D721Med (cell line): ENCODE results near the gene SPECC1.
"Not testable (repeated sequence)": the region's sequence is repeated elsewhere in the genome, so short reads cannot be mapped to it uniquely, and the experiment has no call there.

ENCODE experiments used
- DNase-seq: peaks from one replicate; pipeline ENCODE4 v3.0.0; 2011; ENCODE audit warnings: low spot score; ENCODE audit not compliant: insufficient read length
- FAIRE-seq: peaks from 2 replicates; lab custom pipeline; 2011; peaks lifted over from hg19 to GRCh38; lab: Jason Lieb, UNC
- CTCF ChIP-seq: IDR thresholded peaks from 2 replicates; pipeline ENCODE4 v1.5.1; 2012; ENCODE audit warnings: mild to moderate bottlenecking, control low read depth; ENCODE audit not compliant: insufficient read depth; ENCODE audit errors: missing control alignments

Gene SPECC1

DNA sequence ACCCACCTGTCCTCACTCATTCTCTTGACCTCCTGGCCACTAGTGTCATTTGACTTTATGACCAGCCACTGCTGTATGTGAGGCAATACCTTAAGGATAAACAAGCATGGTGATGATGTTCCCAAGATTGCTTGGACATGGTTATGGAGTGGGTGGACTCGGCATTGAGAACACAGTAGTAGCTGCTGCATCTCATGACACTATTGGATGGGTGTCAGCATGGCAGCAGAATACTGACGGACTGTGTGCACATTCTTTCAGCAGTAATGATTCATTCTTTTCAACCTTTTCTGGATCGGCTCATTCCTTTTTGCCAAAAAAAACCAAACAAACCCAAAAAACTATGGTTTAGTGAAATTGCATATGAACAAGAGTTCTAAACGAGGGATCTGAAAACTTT lies 13.5 kb downstream of the SPECC1 start:
- no peak for TF ChIP-seq CTCF
- FAIRE-seq: no peak
- no peak for DNase-seq

DNA sequence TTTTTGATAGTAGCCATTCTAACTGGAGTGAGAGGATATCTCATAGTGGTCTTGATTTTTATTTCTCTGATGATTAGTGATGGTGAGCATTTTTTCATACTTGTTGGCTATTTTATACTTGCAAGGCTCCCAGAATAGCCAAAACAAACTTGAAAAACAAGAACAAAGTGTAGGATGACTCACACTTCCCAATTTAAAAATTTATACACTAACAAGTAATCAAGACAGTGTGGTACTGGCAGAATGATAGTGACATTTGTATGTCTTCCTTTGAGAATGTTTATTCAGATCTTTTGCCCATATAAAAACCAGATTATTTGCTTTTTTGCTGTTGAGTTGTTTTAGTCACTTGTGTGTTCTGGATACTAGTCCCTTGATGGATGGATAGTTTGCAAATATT lies 17.8 kb downstream of the SPECC1 start:
- DNase-seq (no peak), FAIRE-seq (no peak)
- no peak for TF ChIP-seq CTCF

- TF ChIP-seq CTCF: no peak
- DNase-seq (no peak), FAIRE-seq (no peak)
Observed at GRCh38 chr17:20028443-20028842, 19.3 kb downstream of the SPECC1 start.

DNA sequence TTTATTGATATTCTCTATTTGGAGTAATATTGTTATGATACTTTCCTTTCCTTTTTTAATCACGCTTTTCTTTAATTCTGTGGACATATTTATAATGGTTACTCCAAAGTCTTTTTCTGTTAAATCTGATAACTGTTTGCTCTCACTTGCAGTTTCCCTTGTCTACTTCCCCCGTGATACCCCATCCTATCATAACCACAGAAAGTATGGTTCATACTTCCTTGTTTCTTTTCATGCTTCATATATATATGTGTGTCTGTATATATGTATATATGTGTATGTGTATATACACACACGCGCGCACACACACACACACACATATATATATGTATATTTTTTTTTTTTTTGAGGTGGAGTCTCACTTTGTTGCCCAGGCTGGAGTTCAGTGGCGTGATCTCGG lies 23.5 kb downstream of the SPECC1 start:
- no peak for TF ChIP-seq CTCF
- no peak for FAIRE-seq
- no peak for DNase-seq

DNA sequence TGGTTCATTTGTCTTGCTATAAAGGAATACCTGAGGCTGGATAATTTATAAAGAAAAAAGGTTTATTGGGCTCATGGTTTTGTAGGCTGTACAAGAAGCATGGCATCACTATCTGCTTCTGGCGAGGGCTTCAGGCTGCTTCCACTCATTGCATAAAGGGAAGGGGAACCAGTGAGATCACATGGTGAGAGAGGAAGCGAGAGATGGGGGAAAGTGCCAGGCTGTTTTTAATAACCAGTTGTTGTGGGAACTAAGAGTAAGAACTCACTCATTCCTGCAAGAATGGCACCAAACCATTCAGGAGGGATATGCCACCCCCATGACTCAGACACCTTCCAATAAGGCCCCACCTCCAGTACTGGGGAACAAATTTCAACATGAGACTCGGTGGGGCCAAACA lies 24.3 kb downstream of the SPECC1 start:
- no peak for TF ChIP-seq CTCF
- DNase-seq: no peak
- FAIRE-seq: no peak

GRCh38 chr17:20035501-20035900 lies 26.3 kb downstream of the SPECC1 start:
- DNase-seq (no peak), FAIRE-seq (no peak)
- no peak for TF ChIP-seq CTCF

- FAIRE-seq: not testable (repeated sequence)
Observed at GRCh38 chr17:20037286-20037685, 28.1 kb downstream of the SPECC1 start.

DNA sequence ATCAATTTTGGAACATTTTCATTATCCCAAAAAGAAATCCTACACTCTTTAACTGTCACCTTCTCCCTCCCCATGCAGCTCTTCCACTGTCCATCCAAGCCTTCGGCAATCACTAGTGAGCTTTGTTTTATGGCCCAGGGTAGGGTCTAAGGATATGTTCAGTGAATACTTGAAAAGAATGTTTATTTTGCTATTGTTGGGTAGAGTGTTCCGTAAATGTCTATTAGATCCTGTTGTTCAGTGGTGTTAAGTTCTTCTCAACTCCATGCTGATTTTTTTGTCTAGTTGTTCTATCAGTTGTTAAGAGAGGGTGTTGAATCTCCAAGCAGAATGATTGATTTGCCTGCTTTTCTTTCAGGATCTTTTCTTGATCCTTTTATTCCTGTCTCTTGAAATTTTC lies 29.9 kb downstream of the SPECC1 start:
- FAIRE-seq: no peak
- no peak for DNase-seq
- TF ChIP-seq CTCF: no peak

More at GRCh38 chr17:20037286-20037685, 28.1 kb downstream of the SPECC1 start:
- not testable (repeated sequence) for DNase-seq
